H1 (cell line): Measurements from ENCODE around the gene SFXN2.

Experiments used
- ASH2L ChIP-seq: fragments of 200-600, 300-600 bp; sonication (generic); IDR thresholded peaks from one replicate; pipeline ENCODE4 v1.7.1; 2017; ENCODE audit warnings: low read length
- CBX5 ChIP-seq: fragments of 300-800, 300-1000 bp; sonication (generic); IDR thresholded peaks from 2 replicates; pipeline ENCODE4 v1.7.1; 2016; ENCODE audit warnings: antibody characterized with exemption, low read length, low read depth
- CTCF ChIP-seq, 3 experiments: IDR thresholded peaks; 1 replicate in 2 of 3; 2 replicates in 1 of 3; pipeline versions ENCODE4 v1.5.1 to v1.6.1; 2011; ENCODE audit warnings: low read length in 3 of 3, mild to moderate bottlenecking in 3 of 3, inconsistent platforms in 2 of 3, low read depth in 1 of 3, moderate library complexity in 1 of 3; ENCODE audit not compliant: insufficient read depth in 1 of 3; ENCODE audit errors: control extremely low read depth in 1 of 3
- GABPA ChIP-seq: IDR thresholded peaks from 2 replicates; pipeline ENCODE4 v1.6.1; 2011; ENCODE audit warnings: mild to moderate bottlenecking, low read length, moderate library complexity, borderline replicate concordance; ENCODE audit not compliant: insufficient read depth
- MAX ChIP-seq: IDR thresholded peaks from 2 replicates; pipeline ENCODE4 v1.6.1; 2012; ENCODE audit warnings: inconsistent platforms
- PHF8 ChIP-seq: fragments of 200-600 bp; sonication (generic); conservative IDR thresholded peaks from 2 replicates; pipeline ENCODE4 v1.7.1; 2012; ENCODE audit warnings: low read depth, mild to moderate bottlenecking, inconsistent platforms, low read length, moderate library complexity
- POLR2A ChIP-seq, 2 experiments: IDR thresholded peaks; 1 replicate in 1 of 2; 2 replicates in 1 of 2; pipeline ENCODE4 v1.6.1; 2011; ENCODE audit warnings: low read depth in 2 of 2, low read length in 2 of 2, mild to moderate bottlenecking in 2 of 2; ENCODE audit errors: control extremely low read depth in 1 of 2
- SIX5 ChIP-seq: IDR thresholded peaks from 2 replicates; pipeline ENCODE4 v1.6.1; 2011; ENCODE audit warnings: mild to moderate bottlenecking, low read depth, low read length
- YY1 ChIP-seq: IDR thresholded peaks from 2 replicates; pipeline ENCODE4 v1.6.1; 2011; ENCODE audit warnings: low read depth, mild to moderate bottlenecking, low read length

- TF ChIP-seq CTCF (IDR thresholded peaks at IDR 0.05; ENCODE audit: control extremely low read depth in 1 of 3, insufficient read depth in 1 of 3, low read depth in 1 of 3, low read length in 3 of 3) (no peak), CBX5 (no peak), PHF8 (no peak), ASH2L (no peak), MAX (no peak), POLR2A (IDR thresholded peaks at IDR 0.05; ENCODE audit: control extremely low read depth in 1 of 2, low read depth in 2 of 2, low read length in 2 of 2) (no peak), GABPA (no peak), SIX5 (no peak), YY1 (no peak)
Observed at GRCh38 chr10:102731222-102731800, 16.9 kb downstream of the SFXN2 start.
